HepG2 (cell line): Measurements from ENCODE around the gene TRAPPC10. TPM values are rescaled to one million over a fixed set of nuclear protein-coding genes. Genes with fewer than 3 reads are reported as not detected.
A peak's percentile ranks its signal among the peaks of the same experiment; 100 is the strongest.

Experiments
- ATAC-seq: fragments of 200-7000 bp; cut with Tn5 transposase; 3 replicates; pipeline ENCODE4 v1.9.1; 2020; ENCODE audit warnings: mild to moderate bottlenecking, moderate library complexity
- BruUV-seq: library from RNA; stranded (reverse); fragments of 400-500 nt; replicated peaks from 2 replicates; lab custom pipeline; 2021; lab: Mats Ljungman, UMichigan
- CTCF ChIA-PET: fragments of 300-600 bp; formaldehyde crosslinking; extraction: SDS; loops from one replicate; lab custom pipeline; 2021; ENCODE audit warnings: low total read pairs, inconsistent platforms, low intra/inter-chr PET ratio; lab: Yijun Ruan, JAX
- POLR2A ChIA-PET: fragments of 350-600 bp; sonication (Branson Sonifier 250); formaldehyde crosslinking; loops from one replicate; lab custom pipeline; 2020; ENCODE audit warnings: antibody characterized with exemption, inconsistent platforms; lab: Yijun Ruan, JAX
- DNase-seq: peaks from one replicate; pipeline ENCODE4 v3.0.0-alpha.2; 2015; ENCODE audit warnings: low spot score
- FAIRE-seq: peaks from 3 replicates; lab custom pipeline; 2011; peaks lifted over from hg19 to GRCh38; lab: Jason Lieb, UNC
- H2AFZ ChIP-seq: one replicate; pipeline ENCODE4 v1.6.1; 2011; ENCODE audit warnings: low read length, inconsistent platforms
- H3K27ac ChIP-seq: fragments of 300-600 bp; 3 replicates; pipeline ENCODE4 v1.8.0; 2011; ENCODE audit warnings: mixed run types, mild to moderate bottlenecking, mixed read lengths, low read length, inconsistent platforms; ENCODE audit not compliant: insufficient read depth; ENCODE audit errors: extremely low read length
- H3K27me3 ChIP-seq, 2 experiments: fragments of 200-600 bp in 1 of 2; 2 replicates in 1 of 2; 3 replicates in 1 of 2; pipeline versions ENCODE4 v1.6.0 to v1.8.0; 2011; ENCODE audit warnings: low read length in 2 of 2, mild to moderate bottlenecking in 2 of 2, moderate library complexity in 2 of 2, inconsistent platforms in 1 of 2; ENCODE audit not compliant: insufficient read depth in 2 of 2, control insufficient read depth in 1 of 2
- H3K36me3 ChIP-seq, 2 experiments: fragments of 200-600 bp in 1 of 2; replicated peaks in 1 of 2; 2 replicates in 1 of 2; 3 replicates in 1 of 2; pipeline versions ENCODE4 v1.5.1 to v1.8.0; 2011; ENCODE audit warnings: low read length in 2 of 2, inconsistent platforms in 1 of 2; ENCODE audit not compliant: insufficient read depth in 2 of 2, control insufficient read depth in 1 of 2
- H3K4me1 ChIP-seq: 2 replicates; pipeline ENCODE4 v1.5.1; 2012; ENCODE audit warnings: low read length, inconsistent platforms; ENCODE audit not compliant: insufficient read depth
- H3K4me2 ChIP-seq: 2 replicates; pipeline ENCODE4 v1.6.0; 2011; ENCODE audit warnings: low read depth, low read length, inconsistent platforms
- H3K4me3 ChIP-seq, 3 experiments: fragments of 200-600 bp in 1 of 3; sonication (generic), shearing (Covaris generic) in 1 of 3; replicated peaks in 1 of 3; 2 replicates each; pipeline ENCODE4 v1.5.1; 2011 to 2016; ENCODE audit warnings: low read length in 3 of 3, inconsistent platforms in 2 of 3, low read depth in 2 of 3, mild to moderate bottlenecking in 2 of 3, control low read depth in 1 of 3, mixed read lengths in 1 of 3; ENCODE audit not compliant: insufficient read depth in 1 of 3
- H3K79me2 ChIP-seq: one replicate; pipeline ENCODE4 v1.6.1; 2011; ENCODE audit warnings: low read length, inconsistent platforms; ENCODE audit not compliant: insufficient read depth
- H3K9ac ChIP-seq: 2 replicates; pipeline ENCODE4 v1.6.0; 2011; ENCODE audit warnings: mild to moderate bottlenecking, low read depth, low read length, inconsistent platforms; ENCODE audit not compliant: insufficient read depth
- H3K9me3 ChIP-seq: 2 replicates; pipeline ENCODE4 v1.5.1; 2012; ENCODE audit warnings: mild to moderate bottlenecking, low read length
- H4K20me1 ChIP-seq: 2 replicates; pipeline ENCODE4 v1.6.0; 2011; ENCODE audit warnings: inconsistent platforms, mild to moderate bottlenecking, low read length, moderate library complexity; ENCODE audit not compliant: insufficient read depth
- HNF4G ChIP-seq, 2 experiments: sonication (generic) in 1 of 2; formaldehyde crosslinking in 1 of 2; IDR thresholded peaks; 2 replicates each; pipeline versions ENCODE4 v1.4.0 to v1.6.1; 2011 to 2020; ENCODE audit warnings: borderline replicate concordance in 2 of 2, low read depth in 2 of 2, mild to moderate bottlenecking in 2 of 2, low read length in 1 of 2, missing genetic modification reagents in 1 of 2, moderate library complexity in 1 of 2
- KMT2B ChIP-seq: IDR thresholded peaks from 2 replicates; pipeline ENCODE4 v1.6.1; 2016; ENCODE audit warnings: missing genetic modification reagents, missing compliant biosample characterization
- SNRNP70 ChIP-seq: fragments of 200-400 bp; formaldehyde crosslinking; IDR thresholded peaks from 2 replicates; pipeline ENCODE4 v1.6.1; 2017; ENCODE audit warnings: mild to moderate bottlenecking, low read depth, low read length, moderate library complexity
- ZNF563 ChIP-seq: sonication (generic); formaldehyde crosslinking; IDR thresholded peaks from 2 replicates; pipeline ENCODE4 v1.8.0; 2022; ENCODE audit warnings: mild to moderate bottlenecking, moderate library complexity, missing genetic modification reagents
- WGBS: methylation state at CpG from one replicate; pipeline ENCODE4 v1.1.6; 2017; ENCODE audit warnings: low lambda C conversion rate; 5-methylcytosine and 5-hydroxymethylcytosine counted together
- in situ Hi-C: cut with HindIII; loops from 2 replicates; pipeline ENCODE4 v1.10.0; 2017; ENCODE audit warnings: low pct_unique_long_range_greater_than_20kb; ENCODE audit not compliant: extremely low pct_ligation_motif_present
- intact Hi-C: fragments of 100-400 bp; cut with micrococcal nuclease; formaldehyde crosslinking; loops from one replicate; pipeline ENCODE4 v1.10.0; 2022; ENCODE audit not compliant: unreplicated experiment
- polyA plus RNA-seq, 8 experiments: library from polyadenylated mRNA; depleted of rRNA in 3 of 8; stranded (reverse) in 7 of 8; unstranded in 1 of 8; fragments of >200 nt; fragmentation: Illumina TruSeq in 4 of 8; extraction: Trizol in 4 of 8; gene quantifications; 2 replicates each; pipeline versions ENCODE4 v1.2.1 to v1.2.3, GENCODE V29; 2011 to 2016; ENCODE audit warnings: low read depth in 4 of 8, missing spikeins in 1 of 8, mixed read lengths in 1 of 8; ENCODE audit not compliant: insufficient read depth in 1 of 8
- total RNA-seq, 5 experiments: library from RNA; depleted of rRNA; stranded (reverse); fragments of >200 nt; fragmentation: Illumina TruSeq; extraction: Trizol; gene quantifications; 2 replicates each; pipeline ENCODE4 v1.2.3, GENCODE V29; 2016; ENCODE audit warnings: low read depth in 1 of 5
- TF ChIP-seq, protein P1 (sequence below): sonication (generic); formaldehyde crosslinking; IDR thresholded peaks from 2 replicates; pipeline ENCODE4 v1.9.0; 2021; ENCODE audit warnings: mild to moderate bottlenecking, missing genetic modification reagents

The TRAPPC10 gene
- total and polyA plus RNA-seq, 2 of the 13 experiments (the other 11 are each of a cell fraction or from before 2014, with no cell fraction given), result 10.6 to 16.5 TPM

DNA sequence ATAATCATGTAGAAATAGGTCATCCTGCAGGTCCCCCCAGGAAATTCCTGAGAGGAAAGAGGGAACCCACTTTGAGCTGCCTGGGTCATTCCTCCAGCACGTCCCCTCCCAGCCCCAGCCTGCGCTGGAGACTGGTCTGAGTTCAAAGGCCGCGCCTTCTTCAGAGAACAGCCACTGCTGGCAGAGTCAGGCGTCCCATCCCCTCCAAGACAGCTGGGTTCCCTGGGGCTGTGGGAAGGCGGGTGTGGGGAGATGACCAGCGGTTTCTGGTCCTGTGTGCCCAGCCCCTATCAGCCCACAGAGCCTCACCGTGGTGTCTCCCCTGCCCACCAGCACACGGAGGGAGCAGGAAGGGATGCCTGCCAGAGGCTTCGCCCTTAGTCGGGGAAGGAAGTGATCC is 18.0 kb upstream of the TRAPPC10 start:
- DNase-seq (no peak), ATAC-seq (peak; percentile 73), FAIRE-seq (no peak)
- ChIA-PET POLR2A (no interaction called here), CTCF (no interaction called here)
- no peaks in the 10 kb centered on the region for H4K20me1 ChIP-seq
- no peaks in the 10 kb centered on the region for H3K79me2 ChIP-seq
- no peak overlapping the region for H2AFZ ChIP-seq
- 0 out of 2 replicates have a peak overlapping the region, but pooled peaks have one; percentile 26 for H3K9ac ChIP-seq
- H3K27ac ChIP-seq, result no peak overlapping the region
- H3K4me3 ChIP-seq, result peak overlapping the region; percentile 9 to 69 (median 32); a peak in 5 of 6 replicates
- in situ Hi-C loops, result no loop called here
- intact Hi-C loops, result no loop called here
- no TSS peak for BruUV-seq
- 0 out of 2 replicates have a peak, but pooled peaks have one; percentile 6 for TF ChIP-seq HNF4G (IDR thresholded peaks at IDR 0.05; ENCODE audit: borderline replicate concordance, low read depth, low read length)
- no peak for TF ChIP-seq HNF4G (CRISPR knock-in tag; IDR thresholded peaks at IDR 0.05; ENCODE audit: borderline replicate concordance, low read depth)
- TF ChIP-seq, protein P1, sequence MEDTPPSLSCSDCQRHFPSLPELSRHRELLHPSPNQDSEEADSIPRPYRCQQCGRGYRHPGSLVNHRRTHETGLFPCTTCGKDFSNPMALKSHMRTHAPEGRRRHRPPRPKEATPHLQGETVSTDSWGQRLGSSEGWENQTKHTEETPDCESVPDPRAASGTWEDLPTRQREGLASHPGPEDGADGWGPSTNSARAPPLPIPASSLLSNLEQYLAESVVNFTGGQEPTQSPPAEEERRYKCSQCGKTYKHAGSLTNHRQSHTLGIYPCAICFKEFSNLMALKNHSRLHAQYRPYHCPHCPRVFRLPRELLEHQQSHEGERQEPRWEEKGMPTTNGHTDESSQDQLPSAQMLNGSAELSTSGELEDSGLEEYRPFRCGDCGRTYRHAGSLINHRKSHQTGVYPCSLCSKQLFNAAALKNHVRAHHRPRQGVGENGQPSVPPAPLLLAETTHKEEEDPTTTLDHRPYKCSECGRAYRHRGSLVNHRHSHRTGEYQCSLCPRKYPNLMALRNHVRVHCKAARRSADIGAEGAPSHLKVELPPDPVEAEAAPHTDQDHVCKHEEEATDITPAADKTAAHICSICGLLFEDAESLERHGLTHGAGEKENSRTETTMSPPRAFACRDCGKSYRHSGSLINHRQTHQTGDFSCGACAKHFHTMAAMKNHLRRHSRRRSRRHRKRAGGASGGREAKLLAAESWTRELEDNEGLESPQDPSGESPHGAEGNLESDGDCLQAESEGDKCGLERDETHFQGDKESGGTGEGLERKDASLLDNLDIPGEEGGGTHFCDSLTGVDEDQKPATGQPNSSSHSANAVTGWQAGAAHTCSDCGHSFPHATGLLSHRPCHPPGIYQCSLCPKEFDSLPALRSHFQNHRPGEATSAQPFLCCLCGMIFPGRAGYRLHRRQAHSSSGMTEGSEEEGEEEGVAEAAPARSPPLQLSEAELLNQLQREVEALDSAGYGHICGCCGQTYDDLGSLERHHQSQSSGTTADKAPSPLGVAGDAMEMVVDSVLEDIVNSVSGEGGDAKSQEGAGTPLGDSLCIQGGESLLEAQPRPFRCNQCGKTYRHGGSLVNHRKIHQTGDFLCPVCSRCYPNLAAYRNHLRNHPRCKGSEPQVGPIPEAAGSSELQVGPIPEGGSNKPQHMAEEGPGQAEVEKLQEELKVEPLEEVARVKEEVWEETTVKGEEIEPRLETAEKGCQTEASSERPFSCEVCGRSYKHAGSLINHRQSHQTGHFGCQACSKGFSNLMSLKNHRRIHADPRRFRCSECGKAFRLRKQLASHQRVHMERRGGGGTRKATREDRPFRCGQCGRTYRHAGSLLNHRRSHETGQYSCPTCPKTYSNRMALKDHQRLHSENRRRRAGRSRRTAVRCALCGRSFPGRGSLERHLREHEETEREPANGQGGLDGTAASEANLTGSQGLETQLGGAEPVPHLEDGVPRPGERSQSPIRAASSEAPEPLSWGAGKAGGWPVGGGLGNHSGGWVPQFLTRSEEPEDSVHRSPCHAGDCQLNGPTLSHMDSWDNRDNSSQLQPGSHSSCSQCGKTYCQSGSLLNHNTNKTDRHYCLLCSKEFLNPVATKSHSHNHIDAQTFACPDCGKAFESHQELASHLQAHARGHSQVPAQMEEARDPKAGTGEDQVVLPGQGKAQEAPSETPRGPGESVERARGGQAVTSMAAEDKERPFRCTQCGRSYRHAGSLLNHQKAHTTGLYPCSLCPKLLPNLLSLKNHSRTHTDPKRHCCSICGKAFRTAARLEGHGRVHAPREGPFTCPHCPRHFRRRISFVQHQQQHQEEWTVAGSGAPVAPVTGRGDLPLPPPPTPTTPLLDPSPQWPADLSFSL (CRISPR knock-in tag), result no peak
- TF ChIP-seq ZNF563, result no peak
- no peak for TF ChIP-seq SNRNP70
- TF ChIP-seq KMT2B (CRISPR knock-in tag), result no peak
- H3K4me2 ChIP-seq, result peak overlapping the region; percentile 84
- H3K27me3 ChIP-seq, result peaks cover 2 to 42% of the 10 kb centered on the region in 2 experiments; a peak in 3 of 5 replicates
- H3K9me3 ChIP-seq, result no peaks in the 10 kb centered on the region
- no peaks in the 10 kb centered on the region for H3K36me3 ChIP-seq
- no CpG with 5 or more reads among the region's 11 CpGs for WGBS
- H3K4me1 ChIP-seq, result peaks cover 25% of the 10 kb centered on the region
